HG03469 (cell line): ENCODE results near the gene PHF21B.

Experiments
- ATAC-seq: cut with Tn5 transposase; IDR thresholded peaks from one replicate; pipeline ENCODE4 v1.9.1; 2021; ENCODE audit warnings: mild to moderate bottlenecking, moderate library complexity, moderate number of reproducible peaks; ENCODE audit not compliant: unreplicated experiment

The PHF21B gene

GRCh38 chr22:44848791-44849420 lies 160.9 kb downstream of the PHF21B start:
- ATAC-seq: no peak

GRCh38 chr22:44848296-44848741 lies 161.5 kb downstream of the PHF21B start:
- ATAC-seq: no peak

GRCh38 chr22:44847892-44848291 lies 161.9 kb downstream of the PHF21B start:
- no peak for ATAC-seq

- no peak for ATAC-seq
Observed at GRCh38 chr22:44847380-44847779, 162.4 kb downstream of the PHF21B start.

- ATAC-seq: no peak
Observed at GRCh38 chr22:44846726-44847275, 163.0 kb downstream of the PHF21B start.

- ATAC-seq: no peak
Observed at GRCh38 chr22:44845796-44846720, 163.7 kb downstream of the PHF21B start.

- ATAC-seq: no peak
Observed at GRCh38 chr22:44845191-44845590, 164.6 kb downstream of the PHF21B start.

- no peak for ATAC-seq
Observed at GRCh38 chr22:44842417-44842816, 167.4 kb downstream of the PHF21B start.

GRCh38 chr22:44840611-44841322 lies 169.0 kb downstream of the PHF21B start:
- no peak for ATAC-seq

- no peak for ATAC-seq
Observed at GRCh38 chr22:44839721-44840120, 170.1 kb downstream of the PHF21B start.

GRCh38 chr22:44839061-44839460 lies 170.7 kb downstream of the PHF21B start:
- no peak for ATAC-seq

- ATAC-seq: no peak
Observed at GRCh38 chr22:44838316-44839016, 171.3 kb downstream of the PHF21B start.

GRCh38 chr22:44837481-44837880 lies 172.3 kb downstream of the PHF21B start:
- no peak for ATAC-seq

GRCh38 chr22:44834065-44834464 lies 175.7 kb downstream of the PHF21B start:
- no peak for ATAC-seq

GRCh38 chr22:44831885-44832284 lies 177.9 kb downstream of the PHF21B start:
- no peak for ATAC-seq
